ENCODE results near the gene CAMK1D.

DNA sequence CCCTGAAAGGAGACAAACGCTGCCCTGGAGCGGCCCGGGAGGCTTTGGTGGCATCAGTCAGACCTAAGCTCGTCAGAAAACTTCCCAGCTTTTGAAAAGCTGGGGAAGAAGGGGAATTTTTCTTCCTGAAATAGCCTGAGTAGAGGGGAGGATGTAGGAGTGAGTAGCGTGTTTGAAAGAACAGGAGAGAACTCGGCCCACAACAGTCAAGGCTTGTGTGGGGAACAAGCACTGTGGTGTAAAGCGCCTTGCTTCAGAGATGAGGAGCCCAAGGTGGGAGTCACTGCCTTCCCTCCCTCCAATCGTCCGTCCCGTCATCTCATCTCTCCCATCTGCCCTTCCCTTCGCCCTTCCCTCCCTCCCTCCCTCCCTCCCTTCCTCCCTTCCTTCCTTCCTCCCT, 273.3 kb downstream of the CAMK1D start:
- TF ChIP-seq POLR2A (IDR thresholded peaks at IDR 0.05), result no peak
- TF ChIP-seq, protein P1, sequence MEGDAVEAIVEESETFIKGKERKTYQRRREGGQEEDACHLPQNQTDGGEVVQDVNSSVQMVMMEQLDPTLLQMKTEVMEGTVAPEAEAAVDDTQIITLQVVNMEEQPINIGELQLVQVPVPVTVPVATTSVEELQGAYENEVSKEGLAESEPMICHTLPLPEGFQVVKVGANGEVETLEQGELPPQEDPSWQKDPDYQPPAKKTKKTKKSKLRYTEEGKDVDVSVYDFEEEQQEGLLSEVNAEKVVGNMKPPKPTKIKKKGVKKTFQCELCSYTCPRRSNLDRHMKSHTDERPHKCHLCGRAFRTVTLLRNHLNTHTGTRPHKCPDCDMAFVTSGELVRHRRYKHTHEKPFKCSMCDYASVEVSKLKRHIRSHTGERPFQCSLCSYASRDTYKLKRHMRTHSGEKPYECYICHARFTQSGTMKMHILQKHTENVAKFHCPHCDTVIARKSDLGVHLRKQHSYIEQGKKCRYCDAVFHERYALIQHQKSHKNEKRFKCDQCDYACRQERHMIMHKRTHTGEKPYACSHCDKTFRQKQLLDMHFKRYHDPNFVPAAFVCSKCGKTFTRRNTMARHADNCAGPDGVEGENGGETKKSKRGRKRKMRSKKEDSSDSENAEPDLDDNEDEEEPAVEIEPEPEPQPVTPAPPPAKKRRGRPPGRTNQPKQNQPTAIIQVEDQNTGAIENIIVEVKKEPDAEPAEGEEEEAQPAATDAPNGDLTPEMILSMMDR (IDR thresholded peaks at IDR 0.05 in 4 of 5, conservative IDR thresholded peaks at IDR 0.05 in 1 of 5), result no peak

Data from gastrocnemius medialis (tissue), 4 donors.